Purkinje cell (primary cell): ENCODE results near the gene OSBPL5. TPM values are rescaled to one million over a fixed set of nuclear protein-coding genes. Genes with fewer than 3 reads are reported as not detected.

Source experiments
- polyA plus RNA-seq: library from polyadenylated mRNA; unstranded; fragments of >200 nt; fragmentation: Nextera tagmentation; gene quantifications from 2 replicates; pipeline ENCODE4 v1.2.1, GENCODE V29; 2014

OSBPL5 gene
- 0.17 and 0.98 TPM in 2 replicates for polyA plus RNA-seq

GRCh38 chr11:3165152-3165705, at the start of gene OSBPL5:
TSS of gene OSBPL5 (minus strand) at chr11:3165310. CDS start at chr11:3129148, 36,162 bp downstream.

DNA sequence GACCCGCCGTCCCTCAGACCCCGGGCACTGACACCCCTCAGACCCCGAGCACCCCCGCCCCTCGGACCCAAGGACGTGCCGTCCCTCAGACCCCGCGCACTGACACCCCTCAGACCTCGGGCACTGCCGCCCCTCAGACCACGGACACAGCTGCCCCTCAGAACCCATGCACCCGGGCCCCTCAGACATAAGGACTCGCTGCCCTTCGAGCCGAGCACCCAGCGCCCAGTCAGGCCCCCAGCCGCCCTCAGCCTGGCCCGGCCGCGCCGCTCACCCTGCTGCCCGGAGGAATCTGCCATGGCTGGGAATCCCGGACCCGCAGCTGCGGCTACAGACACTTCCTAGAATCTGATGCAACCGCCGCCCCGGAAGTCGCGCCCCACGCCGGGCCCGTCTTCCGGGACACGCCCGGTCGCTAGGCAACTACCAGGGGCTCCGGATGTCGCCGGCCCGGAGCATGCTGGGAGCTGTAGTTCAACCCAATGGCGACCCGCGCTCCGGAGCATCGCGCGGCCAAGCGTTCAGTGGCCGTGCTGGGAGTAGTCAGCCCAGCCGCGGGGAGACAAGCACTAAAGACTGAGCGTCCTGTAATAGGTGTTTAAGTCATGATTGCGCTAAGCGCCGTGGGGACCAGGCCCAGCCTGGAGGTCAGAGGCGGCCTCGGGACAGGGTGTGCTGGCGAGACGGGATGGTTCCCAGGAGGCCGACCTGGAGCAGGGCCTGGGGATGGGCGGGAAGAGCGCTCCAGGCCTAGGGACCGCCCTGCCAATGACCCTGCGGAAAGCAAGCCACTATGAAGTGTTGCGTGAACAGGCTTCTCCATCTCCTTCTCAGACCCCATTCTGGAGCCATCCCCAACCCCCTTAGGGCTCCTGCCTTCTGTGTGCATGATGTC, 107.8 kb downstream of the OSBPL5 start, which contains the start of gene CARS1:
TSS of gene CARS1 (minus strand) at position 355 of the 895 bp plus-strand sequence. CDS start at position 299, 56 bp downstream.

Other genes with a start within 250 kb of the OSBPL5 start
- gene PHLDA2, start 235.9 kb downstream of the OSBPL5 start, polyA plus RNA-seq, result 1.4 TPM in 1 of 2 replicates, not detected in the other
- gene NAP1L4, start 173.0 kb downstream of the OSBPL5 start, polyA plus RNA-seq, result 180 and 254 TPM in 2 replicates
- gene CARS1, start 107.9 kb downstream of the OSBPL5 start, polyA plus RNA-seq, result 53.3 and 65.2 TPM in 2 replicates
- not detected in 2 replicates for gene MRGPRG, start 53.5 kb upstream of the OSBPL5 start, polyA plus RNA-seq
- gene MRGPRE, start 67.1 kb upstream of the OSBPL5 start, polyA plus RNA-seq, result not detected in 2 replicates
- 27.5 and 27.9 TPM in 2 replicates for gene ZNF195, start 213.8 kb upstream of the OSBPL5 start, polyA plus RNA-seq